AG09319 (cell line): Measurements from ENCODE around the gene IL17RE.
"Not testable (repeated sequence)": the region's sequence is repeated elsewhere in the genome, so short reads cannot be mapped to it uniquely, and the experiment has no call there.

Experiments used
- DNase-seq: peaks from one replicate; pipeline ENCODE4 v3.0.0-alpha.2; 2010; ENCODE audit warnings: low read depth; ENCODE audit errors: extremely low read depth
- TF ChIP-seq, protein P1 (sequence below): IDR thresholded peaks from 2 replicates; pipeline ENCODE4 v1.5.1; 2011; ENCODE audit warnings: low read depth, mild to moderate bottlenecking, inconsistent platforms, low read length, moderate library complexity

IL17RE gene

DNA sequence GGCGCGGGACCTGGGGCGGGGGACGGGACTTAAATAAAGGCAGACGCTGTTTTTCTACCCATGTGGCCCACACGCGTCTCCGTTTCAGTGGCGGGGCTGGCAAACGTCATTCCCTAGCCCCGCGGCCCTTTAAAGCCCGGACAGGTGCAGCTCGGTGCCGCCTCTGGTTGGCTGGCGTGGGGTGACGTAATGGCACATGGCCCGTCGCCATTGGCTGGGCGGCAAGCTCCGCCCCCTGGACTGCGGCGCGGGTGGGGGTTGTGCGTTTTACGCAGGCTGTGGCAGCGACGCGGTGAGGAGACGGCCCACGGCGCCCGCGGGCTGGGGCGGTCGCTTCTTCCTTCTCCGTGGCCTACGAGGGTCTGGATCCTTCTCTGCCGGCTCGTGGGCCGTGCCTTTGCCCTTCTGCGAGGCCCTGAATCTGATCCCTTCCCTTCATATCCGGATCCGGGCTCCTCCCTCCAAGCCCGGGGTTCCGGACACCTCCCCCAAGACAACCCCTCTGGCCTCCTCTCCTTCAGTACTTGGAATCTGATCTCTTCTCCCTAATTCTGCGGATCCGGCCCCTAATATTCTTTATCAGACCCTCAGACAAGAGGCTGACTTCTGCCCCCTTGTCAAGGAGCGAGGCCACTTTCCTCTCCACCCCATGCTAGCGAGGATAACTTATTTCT lies 31.1 kb downstream of the IL17RE start, which contains the start of gene CRELD1:
Gene CRELD1 (plus strand): TSS at position 274 of the 674 bp plus-strand sequence. CDS start 605 bp downstream, outside the sequence.
- TF ChIP-seq, protein P1, sequence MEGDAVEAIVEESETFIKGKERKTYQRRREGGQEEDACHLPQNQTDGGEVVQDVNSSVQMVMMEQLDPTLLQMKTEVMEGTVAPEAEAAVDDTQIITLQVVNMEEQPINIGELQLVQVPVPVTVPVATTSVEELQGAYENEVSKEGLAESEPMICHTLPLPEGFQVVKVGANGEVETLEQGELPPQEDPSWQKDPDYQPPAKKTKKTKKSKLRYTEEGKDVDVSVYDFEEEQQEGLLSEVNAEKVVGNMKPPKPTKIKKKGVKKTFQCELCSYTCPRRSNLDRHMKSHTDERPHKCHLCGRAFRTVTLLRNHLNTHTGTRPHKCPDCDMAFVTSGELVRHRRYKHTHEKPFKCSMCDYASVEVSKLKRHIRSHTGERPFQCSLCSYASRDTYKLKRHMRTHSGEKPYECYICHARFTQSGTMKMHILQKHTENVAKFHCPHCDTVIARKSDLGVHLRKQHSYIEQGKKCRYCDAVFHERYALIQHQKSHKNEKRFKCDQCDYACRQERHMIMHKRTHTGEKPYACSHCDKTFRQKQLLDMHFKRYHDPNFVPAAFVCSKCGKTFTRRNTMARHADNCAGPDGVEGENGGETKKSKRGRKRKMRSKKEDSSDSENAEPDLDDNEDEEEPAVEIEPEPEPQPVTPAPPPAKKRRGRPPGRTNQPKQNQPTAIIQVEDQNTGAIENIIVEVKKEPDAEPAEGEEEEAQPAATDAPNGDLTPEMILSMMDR = no peak
- DNase-seq = peak; percentile 76

DNA sequence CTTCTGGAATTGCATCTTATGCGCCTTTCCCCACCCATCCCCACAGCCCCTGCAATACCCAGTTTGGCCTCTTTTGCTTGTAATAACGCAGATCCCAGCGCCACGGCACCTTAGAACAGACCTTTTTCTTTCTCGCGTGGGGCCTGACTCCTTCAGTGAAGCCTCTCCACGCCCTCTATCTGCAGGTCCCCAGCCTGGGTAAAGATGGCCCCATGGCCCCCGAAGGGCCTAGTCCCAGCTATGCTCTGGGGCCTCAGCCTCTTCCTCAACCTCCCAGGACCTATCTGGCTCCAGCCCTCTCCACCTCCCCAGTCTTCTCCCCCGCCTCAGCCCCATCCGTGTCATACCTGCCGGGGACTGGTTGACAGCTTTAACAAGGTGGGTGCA lies 31.6 kb downstream of the IL17RE start:
- DNase-seq = no peak
- TF ChIP-seq, protein P1 = peak; percentile 17

DNA sequence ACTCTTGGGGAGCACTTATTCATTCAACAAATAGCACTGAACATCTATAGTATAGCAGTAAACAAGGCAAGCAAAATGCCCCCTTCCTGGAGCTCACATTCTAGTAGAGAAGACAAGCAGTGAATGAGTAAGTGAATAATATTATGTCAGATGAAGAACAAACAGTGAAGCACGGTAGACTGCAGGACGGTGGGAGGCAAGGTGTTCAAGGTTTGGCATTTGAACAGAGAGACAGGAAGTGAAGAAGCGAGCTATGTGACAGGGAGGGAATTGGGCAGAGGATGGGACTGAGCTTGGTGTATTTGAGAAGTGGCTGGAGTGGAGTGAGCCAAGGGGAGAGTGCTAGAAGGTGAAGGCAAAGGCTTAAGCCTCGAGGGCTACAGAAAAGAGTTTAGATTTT lies 32.3 kb downstream of the IL17RE start:
- no peak for DNase-seq
- TF ChIP-seq, protein P1 = no peak

DNA sequence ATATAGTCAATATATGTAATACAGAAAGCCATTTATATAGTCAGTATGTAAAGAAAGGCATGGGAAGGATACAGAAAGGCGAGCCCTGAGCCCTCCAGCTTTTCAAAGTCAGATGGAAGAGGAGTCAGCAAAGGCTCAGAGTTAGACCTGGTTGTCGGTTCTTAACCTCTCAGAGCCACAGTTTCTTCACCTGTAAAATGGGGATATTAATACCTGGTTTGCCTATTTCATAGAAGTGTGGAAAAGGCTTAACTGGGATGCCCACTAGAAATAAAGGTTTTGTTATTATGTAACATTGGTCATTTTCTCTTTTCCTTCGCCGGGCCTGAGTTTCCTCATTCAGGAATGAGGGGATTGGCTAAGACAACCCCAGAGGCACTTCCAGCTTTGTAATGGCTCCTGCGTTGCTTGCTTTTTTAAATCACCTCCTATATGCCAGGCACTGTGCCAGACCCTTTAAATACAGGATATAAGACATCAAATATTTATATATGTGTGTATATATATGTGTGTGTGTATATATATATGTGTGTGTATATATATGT lies 33.4 kb downstream of the IL17RE start:
- TF ChIP-seq, protein P1 = no peak
- no peak for DNase-seq

DNA sequence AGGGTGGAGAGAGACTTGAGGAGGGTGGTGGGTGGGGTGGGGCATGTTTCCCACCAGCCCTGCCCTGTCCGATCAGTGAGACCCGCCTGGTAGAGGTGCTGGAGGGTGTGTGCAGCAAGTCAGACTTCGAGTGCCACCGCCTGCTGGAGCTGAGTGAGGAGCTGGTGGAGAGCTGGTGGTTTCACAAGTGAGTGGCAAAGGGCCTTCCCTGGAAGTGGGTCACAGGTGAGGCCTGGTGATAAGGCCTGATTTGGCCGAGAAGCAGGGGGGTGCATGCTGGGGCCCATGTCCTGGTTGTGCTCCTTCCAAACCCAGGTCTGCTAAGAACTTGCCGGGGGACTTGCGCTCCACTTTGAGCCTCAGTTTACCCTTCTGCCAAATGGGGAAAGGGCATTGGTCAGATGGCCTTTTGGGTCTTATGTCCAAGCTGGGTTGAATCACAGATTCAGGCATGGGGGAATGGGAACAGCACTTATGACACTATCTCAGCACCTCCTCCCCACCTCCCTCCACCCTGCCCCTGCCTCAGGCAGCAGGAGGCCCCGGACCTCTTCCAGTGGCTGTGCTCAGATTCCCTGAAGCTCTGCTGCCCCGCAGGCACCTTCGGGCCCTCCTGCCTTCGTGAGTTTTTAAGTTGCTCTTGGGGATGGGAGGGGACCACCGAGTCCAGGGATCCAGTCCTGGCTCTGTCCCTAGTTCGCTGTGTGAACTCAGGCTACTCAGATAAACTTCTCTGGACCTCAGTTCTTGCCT lies 35.0 kb downstream of the IL17RE start:
- DNase-seq = no peak
- TF ChIP-seq, protein P1 = no peak

DNA sequence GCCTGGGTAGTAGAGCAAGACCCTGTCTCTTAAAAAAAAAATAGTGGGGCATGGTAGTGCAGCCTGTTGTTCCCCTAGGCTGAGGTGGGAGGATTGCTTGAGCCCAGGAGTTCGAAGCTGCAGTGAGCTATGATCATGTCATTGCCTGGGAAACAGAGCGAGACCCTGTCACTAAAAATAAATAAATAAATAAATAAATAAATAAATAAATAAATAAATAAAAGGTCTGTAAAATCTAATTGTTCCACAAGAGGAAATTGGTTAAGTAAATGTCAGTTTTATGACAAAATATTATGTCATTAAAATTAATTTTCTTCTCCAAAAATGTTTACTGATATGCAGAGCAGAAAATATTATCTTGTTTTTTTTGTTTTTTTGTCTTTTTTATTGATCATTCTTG lies 36.3 kb downstream of the IL17RE start:
- TF ChIP-seq, protein P1 = no peak
- DNase-seq = no peak

DNA sequence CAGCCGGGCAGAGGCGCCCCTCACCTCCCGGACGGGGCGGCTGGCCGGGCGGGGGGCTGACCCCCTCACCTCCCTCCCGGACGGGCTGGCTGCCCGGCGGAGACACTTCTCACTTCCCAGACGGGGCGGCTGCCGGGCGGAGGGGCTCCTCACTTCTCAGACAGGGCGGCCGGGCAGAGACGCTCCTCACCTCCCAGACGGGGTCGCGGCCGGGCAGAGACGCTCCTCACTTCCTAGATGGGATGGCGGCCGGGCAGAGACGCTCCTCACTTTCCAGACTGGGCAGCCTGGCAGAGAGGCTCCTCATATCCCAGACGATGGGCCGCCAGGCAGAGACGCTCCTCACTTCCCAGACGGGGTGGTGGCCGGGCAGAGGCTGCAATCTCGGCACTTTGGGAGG lies 37.3 kb downstream of the IL17RE start:
- not testable (repeated sequence) for DNase-seq
